Testis (tissue), 5 donors: ENCODE measurements around the gene AMY2B. TPM values are rescaled to one million over a fixed set of nuclear protein-coding genes. Genes with fewer than 3 reads are reported as not detected.
"Not testable (repeated sequence)": the region's sequence is repeated elsewhere in the genome, so short reads cannot be mapped to it uniquely, and the experiment has no call there.

Experiments
- DNase-seq: peaks from one replicate; pipeline ENCODE4 v3.0.0-alpha.2; 2019
- H3K27ac ChIP-seq, 2 donors: fragments of 200-600 bp; sonication (generic); one replicate each; pipeline ENCODE4 v1.5.1; 2019
- H3K27me3 ChIP-seq: fragments of 200-600 bp; sonication (generic); one replicate; pipeline ENCODE4 v1.5.1; 2019
- H3K36me3 ChIP-seq: fragments of 200-600 bp; sonication (generic); one replicate; pipeline ENCODE4 v1.5.1; 2017; ENCODE audit warnings: low read depth; ENCODE audit errors: missing control alignments
- H3K4me1 ChIP-seq: fragments of 200-600 bp; sonication (generic); one replicate; pipeline ENCODE4 v1.5.1; 2019
- H3K4me3 ChIP-seq, 2 donors: fragments of 200-600 bp; sonication (generic); one replicate each; pipeline ENCODE4 v1.5.1; 2017 to 2019
- H3K9me3 ChIP-seq: fragments of 200-600 bp; sonication (generic); one replicate; pipeline ENCODE4 v1.5.1; 2017
- POLR2A ChIP-seq: fragments of 450-650 bp; IDR thresholded peaks from one replicate; pipeline ENCODE4 v1.6.1; 2017; ENCODE audit warnings: antibody characterized with exemption, mild to moderate bottlenecking, moderate library complexity
- WGBS, 2 donors: methylation state at CpG; one replicate each; pipeline ENCODE4 v1.1.5; 2018; 5-methylcytosine and 5-hydroxymethylcytosine counted together
- intact Hi-C: fragments of 100-400 bp; cut with DNase I; formaldehyde crosslinking; loops from one replicate; pipeline ENCODE4 v1.15.1; 2023; ENCODE audit warnings: low total_unique reads
- long read RNA-seq, 2 donors: transcript quantifications; one replicate each; lab custom pipeline, GENCODE V29; 2026
- polyA plus RNA-seq: library from polyadenylated mRNA; stranded (reverse); fragments of 350-450 nt; fragmentation: Illumina TruSeq; extraction: RNeasy Lipid Tissue Mini Kit (QIAGEN cat#74804); gene quantifications from one replicate; pipeline ENCODE4 v1.2.3, GENCODE V29; 2014; ENCODE audit warnings: low read depth, low replicate concordance; ENCODE audit not compliant: insufficient read depth
- total RNA-seq, 2 donors: library from RNA; depleted of rRNA; stranded (reverse); fragments of >200 nt; gene quantifications; one replicate each; pipeline ENCODE4 v1.2.3, GENCODE V29; 2016
- TF ChIP-seq, protein P1 (sequence below), 3 experiments: fragments of 450-650 bp in 2 of 3; fragments of 200-600 bp in 1 of 3; sonication (generic) in 1 of 3; IDR thresholded peaks; one replicate each; pipeline ENCODE4 v1.5.1; 2016 to 2019; ENCODE audit warnings: antibody characterized with exemption in 3 of 3, mild to moderate bottlenecking in 2 of 3, moderate library complexity in 1 of 3

The AMY2B gene
- total RNA-seq (10 to 100 TPM; 16.0 to 19.4 TPM), polyA plus RNA-seq (6.6 TPM)
- long read RNA-seq, donor 1 = 0 reads
- long read RNA-seq, donor 2 = 0 reads

DNA sequence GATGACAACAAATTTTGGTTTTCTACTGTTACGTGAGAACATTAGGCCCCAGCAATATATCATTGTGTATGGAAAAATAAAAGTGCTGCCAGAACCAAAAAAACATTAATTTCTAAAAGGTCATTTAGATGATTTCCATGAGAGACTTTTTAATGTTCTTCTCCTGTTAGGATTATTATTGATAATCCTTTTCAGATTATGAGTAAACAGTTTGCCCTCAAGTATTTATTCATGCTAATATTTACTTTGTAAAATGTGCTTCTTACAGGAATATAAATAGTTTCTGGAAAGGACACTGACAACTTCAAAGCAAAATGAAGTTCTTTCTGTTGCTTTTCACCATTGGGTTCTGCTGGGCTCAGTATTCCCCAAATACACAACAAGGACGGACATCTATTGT is at the start of gene AMY2B:
AMY2B (plus strand) TSS at position 301 of the 400 bp plus-strand sequence; CDS start at position 315, 14 bp downstream.
- not testable (repeated sequence) for DNase-seq

GRCh38 chr1:103523346-103523745 is 48.0 kb upstream of the AMY2B start:
- no peak for TF ChIP-seq POLR2A
- TF ChIP-seq, protein P1, sequence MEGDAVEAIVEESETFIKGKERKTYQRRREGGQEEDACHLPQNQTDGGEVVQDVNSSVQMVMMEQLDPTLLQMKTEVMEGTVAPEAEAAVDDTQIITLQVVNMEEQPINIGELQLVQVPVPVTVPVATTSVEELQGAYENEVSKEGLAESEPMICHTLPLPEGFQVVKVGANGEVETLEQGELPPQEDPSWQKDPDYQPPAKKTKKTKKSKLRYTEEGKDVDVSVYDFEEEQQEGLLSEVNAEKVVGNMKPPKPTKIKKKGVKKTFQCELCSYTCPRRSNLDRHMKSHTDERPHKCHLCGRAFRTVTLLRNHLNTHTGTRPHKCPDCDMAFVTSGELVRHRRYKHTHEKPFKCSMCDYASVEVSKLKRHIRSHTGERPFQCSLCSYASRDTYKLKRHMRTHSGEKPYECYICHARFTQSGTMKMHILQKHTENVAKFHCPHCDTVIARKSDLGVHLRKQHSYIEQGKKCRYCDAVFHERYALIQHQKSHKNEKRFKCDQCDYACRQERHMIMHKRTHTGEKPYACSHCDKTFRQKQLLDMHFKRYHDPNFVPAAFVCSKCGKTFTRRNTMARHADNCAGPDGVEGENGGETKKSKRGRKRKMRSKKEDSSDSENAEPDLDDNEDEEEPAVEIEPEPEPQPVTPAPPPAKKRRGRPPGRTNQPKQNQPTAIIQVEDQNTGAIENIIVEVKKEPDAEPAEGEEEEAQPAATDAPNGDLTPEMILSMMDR (IDR thresholded peaks at IDR 0.05) = no peak
- intact Hi-C loops = no loop called here
- H3K27ac ChIP-seq = no peak overlapping the region
- no peaks in the 10 kb centered on the region for H3K36me3 ChIP-seq
- H3K9me3 ChIP-seq = no peaks in the 10 kb centered on the region
- H3K4me3 ChIP-seq = no peak overlapping the region
- DNase-seq = no peak
- 79 to 85% methylated on average over 3 of the region's 3 CpGs for WGBS, 2 donors
- no peaks in the 10 kb centered on the region for H3K27me3 ChIP-seq
- H3K4me1 ChIP-seq = peaks cover 4% of the 10 kb centered on the region

More for the DNA sequence above, at the start of gene AMY2B:
- H3K4me3 ChIP-seq, H3K36me3 ChIP-seq, H3K27me3 ChIP-seq, H3K9me3 ChIP-seq, H3K4me1 ChIP-seq, intact Hi-C loops, H3K27ac ChIP-seq: not testable (repeated sequence)
- WGBS, 2 donors = 88 to 98% methylated on average over 2 of the region's 2 CpGs

GRCh38 chr1:103525114-103525606 is 46.2 kb upstream of the AMY2B start:
- 3 to 5% methylated on average over 10 to 17 of the region's 34 CpGs for WGBS, 2 donors
- Histone ChIP-seq H3K27ac (peak overlapping the region in 1 of 2 donors; percentile 18), H3K9me3 (no peaks in the 10 kb centered on the region), H3K4me3 (peak overlapping the region; percentile 29 to 92), H3K4me1 (peaks cover 4% of the 10 kb centered on the region), H3K36me3 (no peaks in the 10 kb centered on the region), H3K27me3 (no peaks in the 10 kb centered on the region)
- no peak for DNase-seq
- intact Hi-C loops = no loop called here
- no peak for TF ChIP-seq POLR2A
- TF ChIP-seq, protein P1 (IDR thresholded peaks at IDR 0.05) = no peak

GRCh38 chr1:103525607-103526507 is 45.5 kb upstream of the AMY2B start, which contains the start of gene RNPC3:
TSS of gene RNPC3 (plus strand) at chr1:103525699. CDS start at chr1:103526071, 372 bp downstream.
- Histone ChIP-seq H3K4me1 (peaks cover 4% of the 10 kb centered on the region), H3K27ac (peak within 1 kb of the TSS; percentile 92 to 97), H3K36me3 (no peaks in the 10 kb centered on the region), H3K9me3 (no peaks in the 10 kb centered on the region), H3K27me3 (no peaks in the 10 kb centered on the region), H3K4me3 (peak within 1 kb of the TSS; percentile 92 to 98)
- peak; percentile 91 for DNase-seq
- WGBS, 2 donors = 1% methylated on average over 42 to 46 of the region's 62 CpGs
- TF ChIP-seq, protein P1 (IDR thresholded peaks at IDR 0.05) = no peak
- TF ChIP-seq POLR2A = no peak
- intact Hi-C loops = no loop called here

GRCh38 chr1:103527331-103527730 is 44.1 kb upstream of the AMY2B start:
- no peak for TF ChIP-seq POLR2A
- TF ChIP-seq, protein P1 (IDR thresholded peaks at IDR 0.05) = no peak
- DNase-seq = no peak
- no peaks in the 10 kb centered on the region for H3K36me3 ChIP-seq
- 39 to 55% methylated on average over 2 of the region's 2 CpGs for WGBS, 2 donors
- H3K27me3 ChIP-seq = no peaks in the 10 kb centered on the region
- peaks cover 4% of the 10 kb centered on the region for H3K4me1 ChIP-seq
- no peak overlapping the region for H3K27ac ChIP-seq
- intact Hi-C loops = no loop called here
- no peak overlapping the region for H3K4me3 ChIP-seq
- no peaks in the 10 kb centered on the region for H3K9me3 ChIP-seq
